GM19035 (cell line): Measurements from ENCODE around the gene NR2F1-AS1.
"Not testable (repeated sequence)": the region's sequence is repeated elsewhere in the genome, so short reads cannot be mapped to it uniquely, and the experiment has no call there.

Experiments used
- ATAC-seq: cut with Tn5 transposase; IDR thresholded peaks from one replicate; pipeline ENCODE4 v1.9.1; 2021; ENCODE audit not compliant: unreplicated experiment

NR2F1-AS1 gene

DNA sequence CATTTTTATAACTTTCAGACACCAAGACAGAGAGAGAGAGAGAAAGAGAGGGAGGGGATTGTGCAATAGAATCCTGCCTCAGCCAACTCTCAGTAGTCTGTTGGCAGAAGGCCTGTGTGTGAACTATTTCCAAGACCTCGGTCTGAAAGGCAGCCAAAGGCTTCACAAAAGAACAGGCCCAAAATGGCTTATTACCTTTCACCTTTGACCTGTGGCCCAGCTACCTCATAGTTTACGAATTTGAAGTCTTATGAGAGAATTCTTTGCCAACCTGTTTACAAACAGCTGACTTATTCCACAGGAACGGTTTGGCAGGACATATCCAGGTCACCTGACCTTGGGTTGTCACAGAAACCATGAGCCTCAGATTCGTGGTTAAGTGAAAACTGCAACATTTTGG lies 48.6 kb downstream of the NR2F1-AS1 start:
- ATAC-seq = no peak

- not testable (repeated sequence) for ATAC-seq
Measured at GRCh38 chr5:93521815-93522214, 59.2 kb downstream of the NR2F1-AS1 start.

- no peak for ATAC-seq
Measured at GRCh38 chr5:93519740-93520139, 61.3 kb downstream of the NR2F1-AS1 start.

DNA sequence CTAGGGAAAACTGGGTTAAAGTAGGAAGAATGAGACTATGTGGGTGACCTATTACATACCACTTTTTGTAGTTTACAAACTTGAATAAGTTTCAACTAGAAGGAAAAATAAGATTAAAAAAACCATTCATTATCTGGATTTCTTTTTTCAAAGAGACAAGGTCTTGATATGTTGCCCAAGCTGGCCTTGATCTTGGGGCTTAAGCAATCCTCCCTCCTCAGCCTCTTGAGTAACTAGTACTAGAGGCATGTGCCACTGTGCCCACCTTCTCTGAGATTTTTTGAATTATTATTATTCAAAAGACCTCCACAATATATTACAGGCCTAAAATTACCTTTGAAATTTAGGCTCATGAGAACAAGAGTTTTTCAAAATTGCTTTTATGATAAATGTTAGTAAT lies 63.2 kb downstream of the NR2F1-AS1 start:
- no peak for ATAC-seq

GRCh38 chr5:93513298-93513697 lies 67.7 kb downstream of the NR2F1-AS1 start:
- ATAC-seq = no peak

DNA sequence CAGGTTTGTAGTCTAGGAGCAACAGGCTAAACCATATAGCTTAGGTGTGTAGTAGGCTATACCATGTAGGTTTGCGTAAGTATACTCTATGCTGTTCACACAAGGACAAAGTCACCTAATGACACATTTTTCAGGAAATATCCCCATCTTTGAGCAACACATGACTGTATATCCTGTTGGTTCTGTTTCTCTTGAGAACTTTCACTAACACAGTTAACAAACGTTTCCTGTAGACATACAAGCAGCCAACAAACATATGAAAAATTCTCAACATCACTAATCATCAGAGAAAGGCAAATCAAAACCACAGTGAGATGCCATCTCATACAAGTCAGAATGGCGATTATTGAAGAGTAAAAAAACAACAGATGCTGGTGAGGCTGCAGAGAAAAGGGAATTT lies 68.2 kb downstream of the NR2F1-AS1 start:
- ATAC-seq = no peak

- ATAC-seq = no peak
Measured at GRCh38 chr5:93511445-93511844, 69.6 kb downstream of the NR2F1-AS1 start.

DNA sequence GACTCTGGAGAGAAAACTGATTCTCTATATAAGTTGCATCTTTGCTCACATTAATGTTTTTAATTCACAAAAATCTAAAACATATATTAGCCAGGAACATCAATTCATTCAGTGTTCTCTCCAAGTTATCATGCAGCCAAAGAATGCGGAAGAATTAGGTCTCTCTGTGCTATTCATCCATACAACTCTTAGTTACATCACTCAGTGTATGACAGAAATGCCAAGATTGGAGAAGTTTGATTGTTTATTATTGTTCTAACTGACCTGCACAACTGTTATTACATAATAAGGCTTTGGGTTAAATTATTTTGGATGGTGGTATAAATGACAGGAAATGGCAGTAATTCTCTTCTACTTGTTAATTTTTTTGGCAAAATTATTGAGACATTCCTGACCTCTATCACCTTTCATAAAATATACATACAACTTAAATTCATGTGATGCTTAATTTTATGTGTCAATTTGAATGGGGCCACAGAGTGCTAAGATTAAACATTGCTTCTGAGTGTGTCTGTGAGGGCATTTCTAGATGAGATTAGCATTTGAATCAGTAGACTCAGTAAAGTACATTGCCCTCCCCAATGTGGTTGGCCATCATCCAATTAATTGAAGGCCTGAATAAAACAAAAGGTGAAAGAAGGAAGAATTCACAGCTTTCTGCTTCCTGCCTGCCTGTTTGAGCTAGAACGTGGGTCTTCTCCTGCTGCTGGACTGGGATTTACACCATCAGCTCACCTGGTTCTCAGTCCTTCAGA lies 70.2 kb downstream of the NR2F1-AS1 start:
- no peak for ATAC-seq

GRCh38 chr5:93505553-93505952 lies 75.5 kb downstream of the NR2F1-AS1 start:
- not testable (repeated sequence) for ATAC-seq

DNA sequence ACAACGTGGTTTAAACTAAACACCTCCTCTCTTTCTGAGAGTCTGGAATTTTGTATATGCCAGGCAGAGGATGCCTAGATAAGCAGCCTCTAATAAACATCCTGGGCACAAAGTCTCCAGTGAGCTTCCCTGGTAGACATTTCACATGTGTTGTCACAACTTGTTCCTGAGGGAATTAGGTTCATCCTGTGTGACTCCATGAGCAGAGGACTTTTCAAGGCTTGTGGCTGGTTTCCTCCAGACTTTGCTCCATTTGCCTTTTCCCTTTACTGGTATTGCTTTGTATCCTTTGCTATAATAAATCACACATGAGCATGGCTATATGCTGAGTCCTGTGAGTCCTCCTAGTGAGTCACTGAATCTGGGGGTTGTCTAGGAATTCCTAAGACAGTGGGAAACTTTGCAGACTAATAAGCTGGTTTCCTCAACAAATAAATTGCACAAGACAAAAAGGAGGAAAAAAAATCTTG lies 77.4 kb downstream of the NR2F1-AS1 start:
- no peak for ATAC-seq

- no peak for ATAC-seq
Measured at GRCh38 chr5:93497096-93497495, 83.9 kb downstream of the NR2F1-AS1 start.

GRCh38 chr5:93479982-93480509 lies 101.0 kb downstream of the NR2F1-AS1 start:
- ATAC-seq = no peak

- no peak for ATAC-seq
Measured at GRCh38 chr5:93477816-93478215, 103.2 kb downstream of the NR2F1-AS1 start.

GRCh38 chr5:93476251-93476742 lies 104.7 kb downstream of the NR2F1-AS1 start:
- ATAC-seq = no peak

DNA sequence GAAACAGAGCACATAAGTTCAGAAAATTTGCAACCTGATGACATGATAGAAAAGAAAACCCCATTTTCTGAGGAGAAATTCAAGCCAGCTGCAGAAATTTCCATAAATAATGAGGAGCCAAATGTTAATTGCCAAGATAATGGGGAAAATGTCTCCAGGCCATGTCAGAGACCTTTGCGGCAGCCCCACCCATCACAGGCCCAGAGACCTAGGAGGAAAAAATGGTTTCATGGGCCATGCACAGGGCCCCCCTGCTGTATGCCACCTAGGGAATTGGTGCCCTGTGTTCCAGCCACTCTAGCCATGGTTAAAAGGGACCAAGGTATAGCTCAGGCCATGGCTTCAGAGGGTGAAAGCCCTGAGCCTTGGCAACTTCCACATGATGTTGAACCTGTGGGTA lies 118.1 kb downstream of the NR2F1-AS1 start:
- ATAC-seq = no peak

GRCh38 chr5:93461756-93462155 lies 119.3 kb downstream of the NR2F1-AS1 start:
- ATAC-seq = no peak

- ATAC-seq = no peak
Measured at GRCh38 chr5:93460286-93460685, 120.7 kb downstream of the NR2F1-AS1 start.

DNA sequence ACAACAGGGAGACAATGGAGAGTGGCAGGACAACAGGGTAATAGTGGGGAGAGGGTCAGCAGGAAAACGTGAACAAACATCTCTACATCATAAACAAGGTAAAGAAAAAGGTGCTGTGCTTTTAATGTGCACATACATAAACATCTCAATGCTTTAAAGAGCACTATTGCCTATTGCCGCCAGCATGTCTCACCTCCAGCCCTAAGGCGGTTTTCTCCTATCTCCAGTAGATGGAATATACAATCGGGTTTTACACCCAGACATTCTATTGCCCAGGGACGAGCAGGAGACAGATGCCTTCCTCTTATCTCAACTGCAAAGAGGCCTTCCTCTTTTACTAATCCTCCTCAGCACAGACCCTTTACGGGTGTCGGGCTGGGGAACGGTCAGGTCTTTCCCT lies 124.2 kb downstream of the NR2F1-AS1 start:
- ATAC-seq = not testable (repeated sequence)

DNA sequence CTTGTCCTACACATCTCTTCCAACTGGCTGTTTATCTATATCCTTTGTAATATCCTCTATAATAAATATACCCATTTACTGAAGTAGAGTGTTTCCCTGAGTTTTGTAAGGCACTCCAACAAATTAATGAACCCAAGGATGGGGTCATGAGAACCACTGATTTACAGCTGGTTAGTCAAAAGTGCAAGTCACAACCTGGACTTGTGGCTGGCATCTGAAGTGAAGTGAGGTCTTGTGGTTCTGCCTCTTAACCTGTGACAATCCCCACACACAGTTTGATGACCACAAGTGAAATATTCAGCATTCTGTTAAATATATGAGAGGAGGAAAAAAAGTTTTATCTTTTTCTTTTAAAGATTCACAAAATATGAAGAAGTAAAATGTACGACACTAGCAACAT lies 126.1 kb downstream of the NR2F1-AS1 start:
- ATAC-seq = no peak

DNA sequence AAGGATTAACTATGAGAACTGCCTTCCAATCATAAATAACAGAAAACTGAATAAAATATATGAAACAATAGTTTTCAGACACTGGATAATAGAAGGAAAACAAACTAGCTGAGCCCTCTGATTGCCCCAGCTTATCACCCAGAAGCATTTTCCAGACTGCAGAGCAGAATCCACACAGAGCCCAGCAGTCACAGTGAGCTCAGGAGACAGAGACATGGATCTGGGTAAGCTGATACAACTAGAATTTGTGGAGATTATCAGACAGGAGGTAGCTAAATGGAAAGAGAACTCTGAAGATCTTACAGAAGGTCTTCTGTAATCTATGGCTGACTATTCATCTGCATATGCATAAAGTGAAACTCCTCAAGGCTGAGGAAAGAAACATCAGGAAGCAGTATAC lies 128.8 kb downstream of the NR2F1-AS1 start:
- no peak for ATAC-seq

DNA sequence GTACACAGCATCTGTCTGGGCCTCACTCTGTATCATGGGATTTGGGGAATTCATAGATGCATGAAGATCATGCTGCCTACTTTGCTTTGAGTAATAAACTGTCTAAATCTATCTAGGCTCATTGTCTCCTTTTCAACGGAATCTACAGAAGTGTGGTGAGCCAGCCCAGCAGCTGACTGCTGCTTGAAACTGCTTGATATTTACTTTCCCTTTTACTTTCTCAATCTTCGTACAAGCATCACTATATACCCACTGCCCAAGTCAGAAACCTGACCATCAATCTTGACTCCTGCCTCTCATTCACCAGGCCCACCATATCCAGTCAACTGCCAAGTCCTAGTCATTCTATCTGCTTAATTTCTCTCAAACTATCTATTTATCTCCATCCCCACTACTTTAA lies 142.9 kb downstream of the NR2F1-AS1 start:
- no peak for ATAC-seq

DNA sequence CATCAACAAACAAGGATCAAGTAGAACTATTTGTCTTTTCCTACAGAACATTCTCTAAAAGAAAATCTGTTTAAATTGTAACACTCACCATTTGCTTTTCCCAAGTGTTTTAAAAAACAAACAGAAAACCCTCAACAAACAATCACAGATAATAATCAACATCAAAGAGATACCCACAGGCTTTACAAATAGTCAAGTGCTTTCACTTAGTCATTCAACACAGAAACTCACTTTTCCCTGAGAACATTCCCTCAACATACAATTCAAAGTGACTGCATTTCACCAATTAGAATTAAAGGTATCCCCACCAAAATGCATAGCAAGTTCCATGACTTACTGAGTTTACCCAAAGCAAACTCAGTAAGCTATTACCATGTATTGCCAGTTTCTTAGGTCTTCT lies 144.9 kb downstream of the NR2F1-AS1 start:
- ATAC-seq = no peak

DNA sequence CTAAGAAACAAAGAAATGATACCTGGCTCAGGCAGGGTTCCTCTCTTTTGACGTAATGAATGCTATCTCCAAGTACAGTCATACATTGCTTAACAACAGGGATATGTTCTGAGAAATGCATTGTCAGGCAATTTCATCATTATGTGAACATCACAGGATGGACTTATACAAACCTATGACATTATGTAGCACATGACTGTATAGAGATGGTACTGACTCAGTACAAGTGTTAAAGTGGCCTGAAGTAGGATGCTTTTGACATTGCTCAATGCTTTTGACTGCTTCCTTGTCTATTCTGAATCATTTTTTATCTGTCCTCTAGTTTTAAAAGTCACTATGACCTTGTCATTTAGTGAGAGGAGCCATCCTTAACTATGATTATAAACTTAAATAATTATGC lies 147.6 kb downstream of the NR2F1-AS1 start:
- ATAC-seq = no peak
